Measurements from ENCODE around the gene ARID5B. TPM values are rescaled to one million over a fixed set of nuclear protein-coding genes. Genes with fewer than 3 reads are reported as not detected.

ARID5B gene
- total RNA-seq, 4 donors from 2014 or later: 17.7 to 54.6 (median 34.8) TPM

GRCh38 chr10:61931620-61932332 is 30.3 kb downstream of the ARID5B start:
- intact Hi-C loops (cut with DNase I; ENCODE audit: low total_unique reads) (no loop called here), in situ Hi-C loops (cut with MboI; ENCODE audit: low pct_ligation_motif_present in 1 of 4, low pct_unique_long_range_greater_than_20kb in 1 of 4, low sequenced_read_pairs in 3 of 4) (no loop called here)
- TF ChIP-seq EP300 (IDR thresholded peaks at IDR 0.05; ENCODE audit: low read depth) (no peak), CTCF (IDR thresholded peaks at IDR 0.05) (no peak), POLR2AphosphoS5 (IDR thresholded peaks at IDR 0.05) (no peak), POLR2A (IDR thresholded peaks at IDR 0.05) (no peak)
- DNase-seq: no peak
- Histone ChIP-seq H3K9me3 (no peaks in the 10 kb centered on the region), H3K4me3 (no peak overlapping the region), H3K27me3 (no peaks in the 10 kb centered on the region), H3K27ac (no peak overlapping the region), H3K36me3 (no peaks in the 10 kb centered on the region), H3K4me1 (peaks cover 0 to 24% (median 5%) of the 10 kb centered on the region in 4 donors)
- WGBS, 2 donors (ENCODE audit: low coverage in 1 of 2): 84 to 97% methylated on average over 6 of the region's 6 CpGs

GRCh38 chr10:61933859-61934555 is 32.5 kb downstream of the ARID5B start:
- 67 to 74% methylated on average over 3 of the region's 3 CpGs for WGBS, 2 donors (ENCODE audit: low coverage in 1 of 2)
- Histone ChIP-seq H3K36me3 (no peaks in the 10 kb centered on the region), H3K9me3 (no peaks in the 10 kb centered on the region), H3K4me1 (peaks cover 5 to 46% (median 24%) of the 10 kb centered on the region in 4 donors), H3K27ac (peak overlapping the region in 3 of 4 donors; percentile 59 to 73 (median 70)), H3K4me3 (no peak overlapping the region), H3K27me3 (no peaks in the 10 kb centered on the region)
- in situ Hi-C loops (cut with MboI; ENCODE audit: low pct_ligation_motif_present in 1 of 4, low pct_unique_long_range_greater_than_20kb in 1 of 4, low sequenced_read_pairs in 3 of 4): no loop called here
- TF ChIP-seq POLR2AphosphoS5 (IDR thresholded peaks at IDR 0.05) (no peak), POLR2A (IDR thresholded peaks at IDR 0.05) (no peak), CTCF (IDR thresholded peaks at IDR 0.05) (no peak), EP300 (IDR thresholded peaks at IDR 0.05; ENCODE audit: low read depth) (no peak)
- DNase-seq: no peak
- intact Hi-C loops (cut with DNase I; ENCODE audit: low total_unique reads): no loop called here

- TF ChIP-seq POLR2A (IDR thresholded peaks at IDR 0.05) (no peak), POLR2AphosphoS5 (IDR thresholded peaks at IDR 0.05) (peak; percentile 58 to 76 (median 61)), CTCF (IDR thresholded peaks at IDR 0.05) (no peak), EP300 (IDR thresholded peaks at IDR 0.05; ENCODE audit: low read depth) (peak; percentile 51)
- H3K27ac ChIP-seq: peak overlapping the region; percentile 59 to 73 (median 68)
- in situ Hi-C loops (cut with MboI; ENCODE audit: low pct_ligation_motif_present in 1 of 4, low pct_unique_long_range_greater_than_20kb in 1 of 4, low sequenced_read_pairs in 3 of 4) (no loop called here), intact Hi-C loops (cut with DNase I; ENCODE audit: low total_unique reads) (no loop called here)
- H3K27me3 ChIP-seq: no peaks in the 10 kb centered on the region
- peaks cover 5 to 57% (median 27%) of the 10 kb centered on the region in 4 donors for H3K4me1 ChIP-seq
- H3K36me3 ChIP-seq: no peaks in the 10 kb centered on the region
- H3K4me3 ChIP-seq: peak overlapping the region in 1 of 4 donors; percentile 10
- no peak for DNase-seq
- no peaks in the 10 kb centered on the region for H3K9me3 ChIP-seq
- 39 to 62% methylated on average over 5 of the region's 5 CpGs for WGBS, 2 donors (ENCODE audit: low coverage in 1 of 2)
Observed at GRCh38 chr10:61935077-61935476, 33.6 kb downstream of the ARID5B start.

GRCh38 chr10:61936770-61937169 is 35.3 kb downstream of the ARID5B start:
- Histone ChIP-seq H3K9me3 (no peaks in the 10 kb centered on the region), H3K27me3 (no peaks in the 10 kb centered on the region), H3K36me3 (no peaks in the 10 kb centered on the region), H3K4me3 (no peak overlapping the region), H3K27ac (peak overlapping the region; percentile 67 to 73 (median 72)), H3K4me1 (peaks cover 5 to 65% (median 32%) of the 10 kb centered on the region in 4 donors)
- intact Hi-C loops (cut with DNase I; ENCODE audit: low total_unique reads) (no loop called here), in situ Hi-C loops (cut with MboI; ENCODE audit: low pct_ligation_motif_present in 1 of 4, low pct_unique_long_range_greater_than_20kb in 1 of 4, low sequenced_read_pairs in 3 of 4) (no loop called here)
- no peak for TF ChIP-seq CTCF (IDR thresholded peaks at IDR 0.05)
- no peak for TF ChIP-seq POLR2A (IDR thresholded peaks at IDR 0.05)
- no peak for TF ChIP-seq EP300 (IDR thresholded peaks at IDR 0.05; ENCODE audit: low read depth)
- no peak for TF ChIP-seq POLR2AphosphoS5 (IDR thresholded peaks at IDR 0.05)
- WGBS, 2 donors (ENCODE audit: low coverage in 1 of 2): 25 to 50% methylated on average over 1 to 3 of the region's 3 CpGs
- DNase-seq: no peak

All from transverse colon (tissue), 4 donors.